SK-N-MC (cell line): ENCODE results near the gene TBC1D24.

Experiments
- DNase-seq: peaks from one replicate; pipeline ENCODE4 v3.0.0-alpha.2; 2011; ENCODE audit warnings: low read depth, low spot score
- H3K27ac ChIP-seq: fragments of 200-600 bp; sonication (generic); 2 replicates; pipeline ENCODE4 v1.5.1; 2016; ENCODE audit warnings: mixed run types
- H3K36me3 ChIP-seq: fragments of 200-600 bp; sonication (generic); 2 replicates; pipeline ENCODE4 v1.6.1; 2017; ENCODE audit warnings: antibody characterized with exemption, low read length, mixed read lengths; ENCODE audit not compliant: insufficient read depth
- H3K4me3 ChIP-seq: fragments of 200-600 bp; sonication (generic); 2 replicates; pipeline ENCODE4 v1.5.1; 2016
- H3K9ac ChIP-seq: fragments of 200-600 bp; sonication (generic); 2 replicates; pipeline ENCODE4 v1.8.0; 2017; ENCODE audit warnings: mixed run types, mixed read lengths; ENCODE audit not compliant: insufficient read length
- H3K9me3 ChIP-seq: fragments of 200-600 bp; sonication (generic); 2 replicates; pipeline ENCODE4 v1.6.1; 2017; ENCODE audit warnings: low read depth, mild to moderate bottlenecking, antibody characterized with exemption, low read length, moderate library complexity, mixed read lengths
- EZH2 ChIP-seq: fragments of 200-600 bp; sonication (generic); IDR thresholded peaks from one replicate; pipeline ENCODE4 v1.6.1; 2017; ENCODE audit warnings: antibody characterized with exemption
- FOXP2 ChIP-seq: optimal IDR thresholded peaks from 2 replicates; pipeline ENCODE3; 2011; ENCODE audit warnings: mild to moderate bottlenecking, moderate library complexity; ENCODE audit not compliant: insufficient read depth; ENCODE audit errors: extremely low read length, control extremely low read depth
- POLR2AphosphoS5 ChIP-seq: IDR thresholded peaks from 2 replicates; pipeline ENCODE4 v1.6.1; 2012; ENCODE audit warnings: mild to moderate bottlenecking, low read depth, low read length, borderline replicate concordance

The TBC1D24 gene

GRCh38 chr16:2456551-2457153 lies 18.3 kb upstream of the TBC1D24 start:
- Histone ChIP-seq H3K36me3 (peaks cover 57% of the 10 kb centered on the region), H3K27ac (no peak overlapping the region), H3K9me3 (no peaks in the 10 kb centered on the region), H3K4me3 (no peak overlapping the region), H3K9ac (no peak overlapping the region)
- no peak for DNase-seq
- TF ChIP-seq EZH2 (no peak), FOXP2 (no peak), POLR2AphosphoS5 (no peak)

DNA sequence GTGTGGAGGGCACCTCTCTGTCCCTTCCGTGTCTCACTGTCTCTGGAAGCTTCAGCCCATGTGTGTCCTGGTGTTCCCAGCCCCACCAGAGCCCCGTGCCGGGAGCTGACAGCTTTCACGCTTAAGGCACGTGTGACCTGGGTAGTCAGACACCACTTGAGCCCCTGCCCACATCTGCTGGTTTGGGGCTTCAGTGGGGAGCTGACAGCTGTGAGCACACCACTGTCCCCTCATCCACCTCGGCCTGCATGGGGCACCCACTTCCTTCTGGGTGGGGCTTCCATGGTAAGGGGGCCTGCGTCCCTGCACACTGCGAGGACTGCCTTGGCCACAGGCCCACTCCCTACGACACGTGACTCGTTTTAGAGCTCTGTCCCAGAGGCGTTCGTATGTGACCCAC lies 17.7 kb upstream of the TBC1D24 start:
- no peak for TF ChIP-seq FOXP2
- no peak for TF ChIP-seq EZH2
- TF ChIP-seq POLR2AphosphoS5 = no peak
- Histone ChIP-seq H3K36me3 (peaks cover 53% of the 10 kb centered on the region), H3K4me3 (no peak overlapping the region), H3K9ac (no peak overlapping the region), H3K9me3 (no peaks in the 10 kb centered on the region), H3K27ac (peak overlapping the region; percentile 45; the same call in 1 of the 2 replicates)
- no peak for DNase-seq

DNA sequence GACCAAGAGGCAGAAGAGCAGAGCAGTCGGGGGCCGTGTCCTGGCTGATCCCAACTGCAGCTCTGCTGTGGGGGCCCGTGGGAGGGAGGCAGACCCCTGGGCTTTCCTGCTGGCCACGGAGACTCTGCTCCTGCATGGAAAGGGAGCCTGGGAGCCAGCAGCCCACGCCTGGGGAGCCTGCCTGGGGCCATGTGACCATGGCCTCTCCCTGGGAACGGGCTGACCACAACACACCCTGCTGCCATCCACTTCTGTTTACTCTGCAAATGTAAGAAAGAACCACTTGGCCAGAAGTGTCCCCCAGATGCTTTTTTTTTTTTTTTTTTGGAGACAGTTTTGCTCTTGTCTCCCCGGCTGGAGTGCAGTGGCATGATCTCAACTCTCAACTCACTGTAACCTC lies 17.0 kb upstream of the TBC1D24 start:
- Histone ChIP-seq H3K4me3 (no peak overlapping the region), H3K9me3 (no peaks in the 10 kb centered on the region), H3K36me3 (peaks cover 52% of the 10 kb centered on the region), H3K27ac (peak overlapping the region; percentile 45; the same call in 1 of the 2 replicates), H3K9ac (no peak overlapping the region)
- DNase-seq = no peak
- no peak; the same call in 1 of the 2 replicates for TF ChIP-seq POLR2AphosphoS5
- no peak for TF ChIP-seq FOXP2

- H3K9ac ChIP-seq = peak overlapping the region; percentile 82
- peak overlapping the region; percentile 59 for H3K27ac ChIP-seq
- peak overlapping the region; percentile 83 for H3K4me3 ChIP-seq
- TF ChIP-seq POLR2AphosphoS5 (peak; percentile 17; the same call in 1 of the 2 replicates), FOXP2 (no peak), EZH2 (no peak)
- H3K9me3 ChIP-seq = no peaks in the 10 kb centered on the region
- H3K36me3 ChIP-seq = peaks cover 41% of the 10 kb centered on the region; the same call in 1 of the 2 replicates
- no peak for DNase-seq
Observed at GRCh38 chr16:2458887-2459646, 15.9 kb upstream of the TBC1D24 start.

DNA sequence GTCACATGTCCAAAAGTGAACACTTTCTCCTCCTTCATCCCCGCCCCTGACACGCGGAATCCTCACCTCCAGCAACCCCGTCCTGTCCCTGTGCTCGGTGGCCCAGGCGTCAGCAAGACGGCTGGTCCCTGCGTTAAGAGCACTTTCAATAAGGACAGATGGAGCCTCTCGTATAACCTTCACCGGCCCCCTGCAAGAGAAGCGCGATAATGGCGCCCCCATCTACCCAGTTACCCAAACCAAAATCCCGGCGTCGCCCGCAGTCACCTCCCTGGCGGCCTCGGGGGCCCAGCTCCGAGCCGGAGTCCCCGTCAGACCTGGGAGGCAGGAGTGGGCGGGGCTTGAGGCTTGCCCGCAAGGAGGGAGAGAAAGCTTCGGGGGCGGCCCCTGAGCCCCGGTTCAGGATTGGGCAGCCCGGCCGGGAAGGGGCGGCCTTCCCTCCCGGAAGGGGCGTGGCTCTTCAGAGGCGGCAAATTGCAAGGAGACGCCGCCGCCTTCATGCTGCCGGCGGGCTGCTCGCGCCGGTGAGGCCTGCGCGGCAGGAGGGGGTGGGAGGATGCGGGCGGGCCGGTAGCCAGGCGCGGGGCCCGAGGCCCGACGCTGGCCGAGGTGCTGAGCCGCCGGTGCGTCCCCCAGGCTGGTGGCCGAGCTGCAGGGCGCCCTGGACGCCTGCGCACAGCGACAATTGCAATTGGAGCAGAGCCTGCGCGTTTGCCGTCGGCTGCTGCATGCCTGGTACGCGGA lies 15.1 kb upstream of the TBC1D24 start, which contains the start of gene TEDC2:
TEDC2 (plus strand) TSS at position 463 of the 744 bp plus-strand sequence; CDS start at position 499, 36 bp downstream.
- Histone ChIP-seq H3K4me3 (peak within 1 kb of the TSS; percentile 83), H3K27ac (peak within 1 kb of the TSS; percentile 59), H3K36me3 (peaks cover 35% of the 10 kb centered on the region; the same call in 1 of the 2 replicates), H3K9me3 (no peaks in the 10 kb centered on the region), H3K9ac (peak within 1 kb of the TSS; percentile 82)
- peak; percentile 34 for DNase-seq
- TF ChIP-seq EZH2 (no peak), FOXP2 (no peak), POLR2AphosphoS5 (peak; percentile 73)

DNA sequence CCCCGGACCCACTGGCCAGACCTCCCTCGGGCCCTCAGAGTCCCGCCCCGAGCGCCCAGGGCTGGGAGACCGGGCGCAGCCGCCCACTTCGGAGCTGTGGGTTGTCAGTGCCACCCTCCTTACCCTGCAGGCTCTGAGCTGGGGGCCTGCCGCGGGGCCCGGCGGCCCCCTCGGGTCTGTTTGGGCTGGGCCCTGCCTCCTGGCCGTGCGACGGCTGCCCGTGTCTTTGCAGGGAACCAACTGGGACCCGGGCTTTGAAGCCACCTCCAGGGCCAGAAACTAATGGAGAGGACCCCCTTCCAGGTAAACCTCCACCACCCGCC lies 14.6 kb upstream of the TBC1D24 start:
- no peak overlapping the region for H3K27ac ChIP-seq
- peak overlapping the region; percentile 82 for H3K9ac ChIP-seq
- H3K36me3 ChIP-seq = peaks cover 30% of the 10 kb centered on the region; the same call in 1 of the 2 replicates
- H3K9me3 ChIP-seq = no peaks in the 10 kb centered on the region
- H3K4me3 ChIP-seq = peak overlapping the region; percentile 83
- no peak for TF ChIP-seq POLR2AphosphoS5
- no peak for DNase-seq

DNA sequence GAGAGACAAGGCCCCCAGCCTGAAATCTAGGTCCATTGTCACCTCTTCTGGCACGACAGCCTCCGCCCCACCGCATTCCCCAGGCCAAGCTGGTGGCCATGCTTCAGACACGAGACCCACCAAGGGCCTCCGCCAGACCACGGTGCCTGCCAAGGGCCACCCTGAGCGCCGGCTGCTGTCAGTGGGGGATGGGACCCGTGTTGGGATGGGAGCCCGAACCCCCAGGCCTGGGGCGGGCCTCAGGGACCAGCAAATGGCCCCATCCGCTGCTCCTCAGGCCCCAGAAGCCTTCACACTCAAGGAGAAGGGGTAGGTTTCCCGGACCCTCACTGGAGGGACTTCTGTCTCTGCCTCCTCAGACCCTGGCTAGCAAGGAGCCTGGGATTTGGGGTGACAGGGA lies 14.0 kb upstream of the TBC1D24 start:
- peak overlapping the region; percentile 83 for H3K4me3 ChIP-seq
- no peak for DNase-seq
- TF ChIP-seq EZH2 = no peak
- no peak for TF ChIP-seq POLR2AphosphoS5
- TF ChIP-seq FOXP2 = no peak
- peak overlapping the region; percentile 82 for H3K9ac ChIP-seq
- H3K9me3 ChIP-seq = no peaks in the 10 kb centered on the region
- no peak overlapping the region for H3K27ac ChIP-seq
- H3K36me3 ChIP-seq = peaks cover 24% of the 10 kb centered on the region; the same call in 1 of the 2 replicates

DNA sequence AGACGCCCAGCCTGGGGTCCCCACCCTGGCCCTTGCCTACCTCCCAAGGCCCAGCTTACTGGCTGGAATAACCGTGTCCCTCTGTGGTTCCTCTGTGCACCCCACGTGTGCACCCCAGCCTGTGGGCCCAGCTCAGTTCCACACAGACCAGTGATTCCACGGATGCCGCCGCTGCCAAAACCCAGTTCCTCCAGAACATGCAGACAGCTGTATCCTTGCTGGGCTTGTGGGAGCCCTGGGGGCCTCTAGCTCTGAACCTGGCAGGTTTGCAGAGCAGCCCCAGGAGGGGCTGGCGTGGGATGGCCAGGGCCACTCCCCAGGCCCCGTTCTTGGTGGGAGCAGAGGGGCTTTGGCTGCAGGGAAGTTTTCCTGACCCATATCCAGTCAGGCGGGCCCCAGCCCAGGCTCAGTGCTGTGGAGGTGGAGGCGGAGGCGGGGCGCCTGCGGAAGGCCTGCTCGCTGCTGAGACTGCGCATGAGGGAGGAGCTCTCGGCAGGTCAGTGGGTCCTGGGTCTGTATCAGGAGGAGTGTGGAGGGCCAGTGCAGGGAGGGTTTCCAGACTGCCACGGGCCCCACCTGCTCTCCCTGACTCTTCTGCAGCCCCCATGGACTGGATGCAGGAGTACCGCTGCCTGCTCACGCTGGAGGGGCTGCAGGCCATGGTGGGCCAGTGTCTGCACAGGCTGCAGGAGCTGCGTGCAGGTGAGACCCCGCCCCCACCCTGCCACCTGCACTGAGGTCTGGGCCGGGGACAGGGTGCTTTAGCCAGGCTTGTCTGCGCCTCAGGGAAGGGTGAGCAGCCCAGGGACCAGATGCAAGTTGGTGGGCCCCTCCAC lies 12.7 kb upstream of the TBC1D24 start:
- Histone ChIP-seq H3K4me3 (no peak overlapping the region), H3K9ac (no peak overlapping the region), H3K36me3 (peaks cover 14% of the 10 kb centered on the region; the same call in 1 of the 2 replicates), H3K9me3 (no peaks in the 10 kb centered on the region), H3K27ac (no peak overlapping the region)
- no peak for TF ChIP-seq FOXP2
- no peak for TF ChIP-seq EZH2
- no peak for TF ChIP-seq POLR2AphosphoS5
- no peak for DNase-seq
